ENCODE measurements around the gene HSPG2. TPM values are rescaled to one million over a fixed set of nuclear protein-coding genes. Genes with fewer than 3 reads are reported as not detected.

Gene HSPG2
- total RNA-seq, 1 donor from 2014 or later: 221 TPM

DNA sequence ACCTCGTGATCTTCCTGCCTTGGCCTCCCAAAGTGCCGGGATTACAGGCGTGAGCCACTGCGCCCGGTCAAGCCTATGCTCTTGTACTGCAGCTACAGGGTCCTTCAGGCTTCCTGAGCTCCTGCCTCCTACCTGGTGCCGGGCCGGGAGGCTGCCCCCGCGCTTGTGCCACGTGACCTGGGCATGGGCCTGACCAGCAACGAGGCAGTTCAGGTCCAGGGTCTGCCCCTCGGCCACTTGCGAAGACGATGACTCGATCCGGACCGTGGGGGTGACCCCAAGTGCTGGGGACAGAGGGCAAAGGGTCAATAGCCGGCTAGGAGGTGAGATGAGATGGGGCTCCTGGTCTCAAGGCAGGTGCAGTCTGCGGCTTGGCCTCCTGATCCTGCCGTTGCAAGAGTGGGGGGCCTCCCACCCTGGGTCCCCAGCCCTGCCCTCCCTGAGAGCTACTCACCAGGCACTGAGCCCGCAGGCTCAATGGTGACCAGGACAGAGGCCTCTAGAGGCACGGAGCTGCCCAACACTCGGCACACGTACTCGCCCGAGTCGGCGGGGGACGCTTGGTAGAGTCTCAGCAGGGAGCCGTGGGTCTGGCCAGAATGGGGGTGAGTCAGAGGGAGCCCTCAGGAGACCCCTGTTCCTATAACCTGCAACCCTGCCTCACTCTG lies 87.1 kb downstream of the HSPG2 start:
- Mint-ChIP-seq H3K27ac (no peak overlapping the region), H3K9me3 (no peaks in the 10 kb centered on the region), H3K36me3 (peaks cover 19% of the 10 kb centered on the region), H3K27me3 (ENCODE audit: low read depth) (no peaks in the 10 kb centered on the region), H3K4me1 (no peaks in the 10 kb centered on the region), H3K4me3 (no peak overlapping the region)
- DNase-seq (ENCODE audit: low spot score in 2 of 2, unreplicated experiment in 2 of 2): no peak
- no peak for TF ChIP-seq CTCF (IDR thresholded peaks at IDR 0.05; ENCODE audit: unreplicated experiment)

DNA sequence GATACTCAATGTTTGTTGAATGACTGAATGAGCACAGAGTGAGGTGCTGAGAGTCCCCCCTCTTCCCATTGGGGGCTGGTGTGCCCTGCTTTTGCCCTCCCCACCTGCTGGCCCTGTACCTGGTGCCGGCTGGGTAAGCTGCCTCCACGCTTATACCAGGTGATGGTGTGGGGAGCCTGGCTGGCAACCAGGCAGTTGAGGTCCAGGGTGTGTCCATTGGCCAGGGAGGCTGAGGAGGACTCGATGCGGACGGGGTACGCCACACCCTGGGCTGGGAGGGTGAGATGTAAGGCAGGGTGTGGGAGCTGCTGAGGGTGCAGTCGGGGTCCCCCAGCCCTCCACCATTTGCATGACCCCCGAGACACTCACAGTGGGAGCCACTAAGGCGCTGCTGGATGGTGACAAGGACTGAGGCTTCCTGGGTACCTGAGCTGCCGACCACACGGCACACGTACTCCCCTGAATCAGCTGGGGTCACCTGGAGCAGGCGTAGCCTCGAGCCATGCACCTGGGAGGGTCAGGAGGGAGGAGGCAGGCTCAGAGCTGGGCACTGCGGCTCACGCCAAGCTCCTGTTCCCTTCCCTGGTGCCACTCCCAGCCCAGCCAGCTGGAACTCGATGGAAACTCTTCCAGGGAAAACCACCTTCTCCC lies 88.5 kb downstream of the HSPG2 start:
- Mint-ChIP-seq H3K4me1 (no peaks in the 10 kb centered on the region), H3K27ac (no peak overlapping the region), H3K36me3 (peaks cover 17% of the 10 kb centered on the region), H3K4me3 (no peak overlapping the region), H3K27me3 (ENCODE audit: low read depth) (no peaks in the 10 kb centered on the region), H3K9me3 (no peaks in the 10 kb centered on the region)
- no peak for TF ChIP-seq CTCF (IDR thresholded peaks at IDR 0.05; ENCODE audit: unreplicated experiment)
- no peak for DNase-seq (ENCODE audit: low spot score in 2 of 2, unreplicated experiment in 2 of 2)

DNA sequence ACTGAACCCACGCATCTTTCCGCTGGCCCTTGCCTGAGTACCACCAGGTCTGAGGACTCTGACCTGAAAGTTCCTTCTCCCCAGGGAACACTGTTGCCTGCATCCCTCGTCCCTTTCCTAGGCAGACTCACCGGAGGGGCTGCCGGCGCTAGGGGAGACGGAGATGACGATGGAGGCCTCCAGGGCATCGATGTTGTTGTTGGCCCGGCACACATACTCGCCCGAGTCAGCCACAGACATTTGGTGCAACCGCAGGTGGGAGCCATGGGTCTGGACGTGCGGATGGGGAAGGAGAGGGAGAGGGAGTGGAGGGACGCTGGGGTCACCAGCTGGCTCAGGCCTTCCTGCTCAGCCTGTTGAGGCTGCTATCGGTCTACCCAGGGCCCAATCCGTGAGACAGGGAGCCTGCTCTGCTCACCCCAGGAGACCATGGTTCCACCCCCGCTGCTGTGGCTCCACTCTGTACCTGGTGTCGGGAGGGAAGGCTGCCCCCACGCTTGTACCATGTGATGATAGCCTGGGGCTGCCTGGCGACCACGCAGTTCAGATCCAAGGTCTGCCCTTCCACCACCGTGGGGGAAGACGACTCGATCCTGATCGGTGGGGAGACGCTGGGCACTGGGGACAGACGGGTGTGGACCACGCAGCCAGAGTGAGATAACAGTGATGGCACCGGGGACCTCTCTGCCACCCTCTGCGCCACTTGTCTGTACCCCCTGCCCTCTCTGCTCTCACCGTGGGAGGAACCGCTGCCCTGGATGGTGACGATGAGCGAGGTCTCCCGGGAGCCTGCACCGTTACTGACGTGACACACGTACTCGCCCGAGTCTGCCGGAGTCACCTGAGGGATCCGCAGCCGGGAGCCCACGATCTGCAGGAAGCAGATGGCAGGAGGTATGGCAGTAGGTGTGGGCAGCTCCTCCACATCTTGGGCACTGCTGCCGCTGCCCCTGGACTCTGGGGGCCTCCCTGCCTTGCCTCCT lies 89.6 kb downstream of the HSPG2 start:
- Mint-ChIP-seq H3K27ac (no peak overlapping the region), H3K4me1 (no peaks in the 10 kb centered on the region)

DNA sequence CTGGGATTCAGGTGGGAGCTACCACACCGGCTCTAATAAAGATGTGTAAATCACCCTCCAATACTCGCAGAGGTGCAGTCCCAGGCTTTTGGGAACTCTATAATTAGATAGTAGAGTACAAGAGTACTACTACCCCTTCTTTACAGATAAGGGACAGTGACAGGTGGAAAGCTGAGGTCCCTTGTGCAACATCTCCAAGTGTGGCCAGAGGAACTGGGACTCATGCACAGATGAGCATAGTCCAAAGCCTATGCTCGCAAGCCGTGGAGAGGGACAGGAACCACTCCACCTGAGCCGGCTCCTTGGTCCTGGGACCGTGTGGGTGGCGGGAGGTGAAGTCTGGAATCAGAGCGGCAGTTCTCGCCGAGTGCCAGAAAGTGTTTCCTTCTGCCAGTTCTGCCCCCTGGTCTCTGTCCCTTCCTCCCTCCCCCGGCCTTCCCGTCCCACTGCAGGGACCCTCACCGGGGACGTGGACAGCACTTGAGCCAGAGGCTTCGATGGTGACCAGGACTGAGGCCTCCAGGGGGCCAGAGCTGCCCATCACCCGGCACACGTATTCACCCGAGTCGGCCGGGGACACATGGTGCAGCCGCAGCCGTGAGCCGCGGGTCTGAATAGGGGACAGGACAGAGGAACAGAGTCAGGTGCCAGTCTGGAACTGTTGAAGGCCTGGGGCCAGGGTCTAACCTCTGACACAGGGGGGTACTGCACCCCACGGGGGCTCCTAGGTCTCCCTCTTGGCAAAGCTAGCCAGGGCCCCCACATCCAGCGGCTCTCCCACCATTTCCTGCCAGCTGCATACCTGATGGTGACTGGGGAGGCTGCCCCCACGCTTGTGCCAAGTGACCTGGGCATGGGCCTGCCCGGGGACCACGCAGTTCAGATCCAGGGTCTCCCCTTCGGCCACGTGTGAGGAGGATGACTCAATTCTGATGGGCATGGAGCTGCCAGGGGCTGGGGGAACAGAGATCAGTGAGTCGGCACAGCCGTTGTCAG lies 91.2 kb downstream of the HSPG2 start:
- Mint-ChIP-seq H3K4me3 (no peak overlapping the region), H3K9me3 (no peaks in the 10 kb centered on the region), H3K27ac (no peak overlapping the region), H3K4me1 (no peaks in the 10 kb centered on the region), H3K36me3 (peaks cover 14% of the 10 kb centered on the region), H3K27me3 (ENCODE audit: low read depth) (no peaks in the 10 kb centered on the region)
- no peak for TF ChIP-seq CTCF (IDR thresholded peaks at IDR 0.05; ENCODE audit: unreplicated experiment)
- DNase-seq (ENCODE audit: low spot score in 2 of 2, unreplicated experiment in 2 of 2): no peak

More for the DNA sequence above, 89.6 kb downstream of the HSPG2 start:
- Mint-ChIP-seq H3K4me3 (no peak overlapping the region), H3K27me3 (ENCODE audit: low read depth) (no peaks in the 10 kb centered on the region), H3K9me3 (no peaks in the 10 kb centered on the region), H3K36me3 (peaks cover 17% of the 10 kb centered on the region)
- no peak for TF ChIP-seq CTCF (IDR thresholded peaks at IDR 0.05; ENCODE audit: unreplicated experiment)
- no peak for DNase-seq (ENCODE audit: low spot score in 2 of 2, unreplicated experiment in 2 of 2)

DNA sequence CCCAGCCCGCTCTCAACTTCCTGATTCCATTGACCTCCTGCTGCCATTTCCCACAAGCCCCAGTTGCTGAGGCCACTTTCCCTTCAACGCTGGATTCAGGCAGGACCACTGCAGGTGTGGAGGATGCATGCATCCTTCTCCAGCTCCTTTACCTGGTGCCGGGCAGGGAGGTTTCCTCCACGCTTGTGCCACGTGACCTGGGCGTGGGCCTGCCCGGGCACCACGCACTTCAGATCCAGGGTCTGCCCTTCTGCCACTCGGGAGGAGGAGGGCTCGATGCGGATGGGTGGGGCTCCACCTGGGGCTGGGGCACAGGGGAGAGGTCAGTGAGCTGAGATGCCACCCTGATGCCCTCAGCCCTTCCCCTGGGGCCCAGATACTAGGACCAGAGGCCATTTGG lies 93.1 kb downstream of the HSPG2 start:
- DNase-seq (ENCODE audit: low spot score in 2 of 2, unreplicated experiment in 2 of 2): no peak
- no peak for TF ChIP-seq CTCF (IDR thresholded peaks at IDR 0.05; ENCODE audit: unreplicated experiment)
- no peaks in the 10 kb centered on the region for H3K9me3 Mint-ChIP-seq
- H3K4me3 Mint-ChIP-seq: no peak overlapping the region
- no peaks in the 10 kb centered on the region for H3K27me3 Mint-ChIP-seq (ENCODE audit: low read depth)
- peaks cover 19% of the 10 kb centered on the region for H3K36me3 Mint-ChIP-seq
- no peaks in the 10 kb centered on the region for H3K4me1 Mint-ChIP-seq
- no peak overlapping the region for H3K27ac Mint-ChIP-seq

Measured in mesothelial cell of epicardium (in vitro differentiated cells).